ENCODE measurements around the gene TIGD6.

TIGD6 gene

GRCh38 chr5:150015415-150015814 lies 15.0 kb upstream of the TIGD6 start:
- DNase-seq: no peak

DNA sequence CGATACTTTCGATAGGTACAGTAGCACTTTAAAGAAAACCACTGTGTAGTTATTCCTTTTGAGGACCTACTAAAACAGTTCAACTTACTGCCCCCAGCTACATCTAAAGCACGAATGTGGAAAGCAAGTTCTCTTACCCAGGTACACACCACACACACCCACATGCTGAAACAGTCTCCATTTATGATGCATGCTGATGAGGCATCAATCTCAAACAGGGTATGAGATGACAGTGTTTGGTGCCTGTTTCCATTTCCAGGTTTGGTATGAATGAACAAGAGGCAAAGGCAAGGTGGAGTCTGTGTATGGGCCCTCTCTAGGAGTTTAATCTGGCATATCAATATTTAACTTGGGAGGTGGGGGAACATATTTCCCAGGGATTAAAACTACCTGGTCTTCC lies 14.0 kb upstream of the TIGD6 start:
- DNase-seq: no peak

GRCh38 chr5:150013931-150014330 lies 13.5 kb upstream of the TIGD6 start:
- DNase-seq: no peak

DNA sequence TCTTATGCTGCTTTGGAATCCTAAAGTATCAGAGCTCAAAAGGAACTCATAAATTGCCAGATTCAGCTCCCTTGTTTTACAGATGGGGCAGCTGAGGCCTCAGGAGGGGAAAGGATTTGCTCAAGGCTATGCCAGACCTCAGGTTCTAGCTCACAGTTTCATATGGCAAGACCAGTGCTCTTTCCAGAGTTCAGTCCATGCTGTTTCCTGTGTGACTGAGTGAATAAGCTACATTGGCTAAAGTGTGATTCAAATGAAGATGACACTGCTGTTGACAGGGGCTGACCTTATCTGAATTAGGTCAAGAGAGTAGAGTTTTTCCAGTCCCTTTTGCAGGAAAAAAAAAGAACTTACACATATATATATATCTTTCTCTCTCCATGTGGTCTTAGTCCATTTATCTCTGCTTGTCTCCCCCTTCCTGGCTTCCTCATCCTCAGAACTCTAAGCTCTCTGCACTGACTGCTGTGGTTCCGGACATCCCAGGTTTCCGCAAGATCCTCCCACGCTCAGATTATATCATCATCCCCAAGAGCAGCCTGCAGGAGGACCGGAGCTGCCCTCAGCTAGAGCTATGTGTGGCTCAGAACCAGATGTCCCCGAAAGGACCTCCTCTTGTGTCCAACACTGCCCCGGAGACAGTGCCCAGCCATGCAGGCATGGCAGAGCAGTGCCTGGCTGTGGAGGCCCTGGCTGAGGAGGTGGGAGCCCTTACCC lies 9.4 kb upstream of the TIGD6 start:
- DNase-seq: no peak

DNA sequence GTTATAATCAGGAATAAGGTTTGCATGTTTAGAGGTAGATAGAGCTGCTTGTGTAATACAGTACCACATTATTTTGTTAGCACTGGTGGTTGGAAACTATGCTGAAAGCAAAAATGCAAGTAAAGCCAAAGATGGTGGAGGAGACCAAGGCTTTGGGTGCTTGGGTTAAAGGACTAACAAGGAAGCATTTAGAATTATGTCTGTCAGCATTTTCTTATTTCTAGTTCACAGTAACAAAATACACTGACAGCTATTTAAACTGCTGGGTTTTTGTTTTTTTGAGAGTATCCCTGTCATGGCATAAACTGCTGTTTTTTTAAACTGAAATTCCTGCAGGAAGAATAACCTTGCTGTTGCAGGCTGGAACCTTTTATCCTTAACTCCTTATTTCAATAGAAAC lies 6.6 kb upstream of the TIGD6 start:
- no peak for DNase-seq

DNA sequence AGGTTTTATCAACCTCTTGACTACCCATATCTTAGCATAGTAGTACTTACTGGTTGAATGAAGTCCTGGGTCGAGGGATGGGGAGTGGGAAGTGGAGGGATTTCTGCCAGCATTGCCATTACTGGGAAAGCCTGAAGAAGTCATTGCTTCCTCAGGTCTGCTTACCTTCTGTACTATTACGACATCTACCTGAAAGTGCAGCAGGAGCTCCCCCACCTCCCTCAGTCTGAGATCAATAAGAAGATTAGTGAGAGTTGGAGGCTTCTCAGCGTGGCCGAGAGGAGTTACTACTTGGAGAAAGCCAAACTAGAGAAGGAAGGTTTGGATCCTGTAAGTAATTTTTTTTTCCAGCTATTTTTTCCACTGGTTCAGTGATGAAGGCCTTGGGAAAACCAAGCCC lies 5.9 kb upstream of the TIGD6 start:
- DNase-seq: no peak

DNA sequence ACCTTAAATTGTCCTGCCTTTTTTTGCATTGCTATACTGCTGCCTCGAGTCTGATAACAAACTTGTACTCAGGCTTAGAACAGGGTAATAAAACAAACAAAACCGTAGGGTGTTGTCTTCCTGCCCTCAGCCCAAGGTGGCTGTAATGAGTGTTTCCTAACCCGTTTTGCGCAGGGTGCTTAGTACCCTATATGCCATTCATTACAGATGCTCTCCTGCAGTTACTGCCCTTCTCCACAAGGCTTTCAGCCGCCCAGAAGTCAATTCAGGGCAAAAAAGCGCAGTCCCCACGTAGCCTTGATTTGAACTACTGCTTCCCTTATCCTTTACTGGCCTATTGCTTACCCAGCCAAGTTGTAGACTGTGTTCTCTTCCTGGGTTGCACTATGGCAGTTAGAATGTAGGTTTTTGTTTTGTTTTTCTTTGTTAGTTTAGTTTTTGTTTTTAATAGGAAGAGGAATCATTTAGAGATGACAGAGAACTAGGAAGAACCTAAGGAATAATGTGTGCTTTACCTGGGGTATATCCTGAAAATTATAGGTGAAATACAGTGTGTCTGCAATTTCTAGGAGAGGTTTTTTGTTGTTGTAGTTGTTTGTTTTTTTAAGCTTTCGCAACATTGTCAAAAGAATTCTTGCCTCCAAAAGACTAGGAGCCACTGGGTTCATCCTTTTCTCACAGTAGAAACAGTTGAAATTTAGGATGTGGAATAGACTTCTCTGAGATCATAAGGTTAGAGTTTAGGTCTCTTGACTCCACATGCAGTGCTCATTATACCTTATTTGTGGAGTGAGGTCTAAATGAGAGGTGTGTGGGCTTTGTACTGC lies 1.4 kb upstream of the TIGD6 start:
- no peak for DNase-seq

- no peak for DNase-seq
These were observed 671 bp upstream of the TIGD6 start for GRCh38 chr5:150000990-150001659.

DNA sequence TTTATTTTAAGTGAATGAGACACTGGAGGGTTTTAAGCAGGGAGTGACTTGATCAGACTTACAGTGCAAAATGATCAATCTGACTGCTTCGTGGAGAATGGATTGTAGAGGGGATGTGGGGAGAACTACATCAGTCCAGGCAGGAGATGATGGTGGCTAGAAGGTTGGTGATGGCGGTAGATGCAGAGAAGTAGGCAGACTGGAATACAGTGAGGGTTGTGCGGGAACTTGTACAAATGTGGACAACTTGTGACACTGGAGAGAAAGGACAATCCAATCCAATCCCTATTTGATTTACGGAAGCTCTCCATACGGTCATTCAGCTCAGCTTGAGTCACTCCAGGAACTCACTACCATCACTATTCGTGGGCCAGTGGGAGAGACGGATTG lies 593 bp downstream of the TIGD6 start:
- no peak for DNase-seq

DNA sequence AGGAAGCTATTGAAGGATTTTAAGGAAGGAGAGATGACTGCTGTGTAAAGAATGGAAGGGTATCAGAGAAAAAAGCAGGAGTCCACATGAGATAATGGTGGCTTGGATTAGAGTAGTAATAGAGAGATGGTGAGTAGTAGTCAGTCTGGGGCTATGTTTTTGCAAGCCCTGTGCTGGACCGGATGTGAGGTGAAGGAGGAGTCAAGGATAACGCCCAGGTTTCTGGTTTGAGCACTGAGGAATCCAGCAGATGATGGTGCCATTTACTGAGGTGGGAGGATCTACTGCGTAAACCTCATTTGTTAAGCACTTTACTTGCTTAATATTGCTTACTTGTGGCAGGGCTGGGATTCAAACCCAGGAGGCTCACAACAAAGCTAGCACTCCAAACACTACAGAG lies 1.1 kb downstream of the TIGD6 start:
- no peak for DNase-seq

- no peak for DNase-seq
These were observed 2.2 kb downstream of the TIGD6 start for GRCh38 chr5:149998281-149998680.

DNA sequence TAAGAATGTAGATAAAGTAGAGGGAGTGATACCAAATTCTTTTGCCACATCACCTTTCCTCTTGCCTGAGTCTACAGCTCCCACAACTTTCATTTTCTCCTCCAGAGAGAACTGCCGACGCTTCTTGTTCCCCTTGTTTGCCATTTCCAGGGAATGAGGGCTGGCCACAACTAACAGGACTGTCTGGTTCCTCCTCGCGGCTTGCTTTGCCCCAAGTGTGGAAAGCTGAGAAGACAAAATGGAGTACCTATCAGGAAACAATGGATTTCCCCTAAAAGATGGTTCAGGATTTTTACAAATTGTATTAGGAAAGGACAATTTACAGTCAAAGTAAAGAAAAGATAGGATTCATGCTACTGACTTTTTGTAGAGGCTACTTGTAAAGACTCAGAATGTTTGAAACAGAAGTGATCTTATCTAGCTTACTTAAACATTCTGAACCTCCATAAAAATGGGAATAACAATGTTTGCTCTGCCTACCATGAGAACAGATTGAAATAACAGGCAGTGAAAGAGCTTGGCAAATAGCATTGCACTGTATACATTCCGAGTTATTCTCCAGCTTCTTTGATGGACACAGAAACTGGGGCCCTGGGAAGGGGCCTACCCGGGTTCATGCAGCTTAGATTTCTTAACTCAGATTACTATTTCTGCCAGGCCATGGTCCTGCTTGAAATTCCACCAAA lies 4.1 kb downstream of the TIGD6 start:
- no peak for DNase-seq

DNA sequence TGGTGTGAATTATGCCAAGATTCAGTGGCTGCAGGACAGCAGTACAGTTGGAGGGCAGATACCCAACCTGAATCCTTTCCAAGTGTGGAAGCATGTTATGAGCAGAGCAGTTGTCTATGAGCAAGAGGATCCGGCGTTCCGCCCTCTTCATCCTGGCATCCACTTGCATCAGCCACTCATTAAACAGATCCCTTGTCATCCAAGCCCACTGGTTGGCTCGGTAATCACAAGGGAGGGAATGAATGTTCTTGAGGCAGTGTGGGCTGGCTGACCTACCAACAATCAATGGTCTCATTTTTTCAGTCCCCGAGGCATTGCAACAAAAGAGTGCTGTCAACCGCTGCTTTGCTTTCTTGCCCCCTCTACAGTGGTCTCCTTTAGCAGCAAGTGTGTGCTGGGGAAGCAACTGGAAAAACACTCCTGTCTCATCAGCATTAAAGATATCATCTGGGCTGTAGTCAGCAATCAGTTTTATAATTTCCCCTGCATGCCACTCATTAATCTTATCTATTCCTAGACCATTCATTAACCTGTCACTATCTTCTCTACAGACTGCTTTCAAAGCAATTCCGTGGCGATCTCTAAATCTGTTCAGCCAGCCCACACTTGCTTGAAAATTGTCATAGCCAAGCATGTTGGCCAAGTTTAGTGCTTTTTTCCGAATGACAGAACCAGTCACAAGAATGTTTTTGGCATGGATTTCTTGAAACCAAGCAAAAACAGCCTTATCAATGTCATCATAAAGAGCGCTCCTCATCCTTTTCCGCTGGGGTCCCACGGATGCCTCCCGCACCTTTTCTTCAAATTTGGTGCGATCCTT lies 4.9 kb downstream of the TIGD6 start:
- DNase-seq: no peak

GRCh38 chr5:149993471-149993870 lies 7.0 kb downstream of the TIGD6 start:
- DNase-seq: no peak

DNA sequence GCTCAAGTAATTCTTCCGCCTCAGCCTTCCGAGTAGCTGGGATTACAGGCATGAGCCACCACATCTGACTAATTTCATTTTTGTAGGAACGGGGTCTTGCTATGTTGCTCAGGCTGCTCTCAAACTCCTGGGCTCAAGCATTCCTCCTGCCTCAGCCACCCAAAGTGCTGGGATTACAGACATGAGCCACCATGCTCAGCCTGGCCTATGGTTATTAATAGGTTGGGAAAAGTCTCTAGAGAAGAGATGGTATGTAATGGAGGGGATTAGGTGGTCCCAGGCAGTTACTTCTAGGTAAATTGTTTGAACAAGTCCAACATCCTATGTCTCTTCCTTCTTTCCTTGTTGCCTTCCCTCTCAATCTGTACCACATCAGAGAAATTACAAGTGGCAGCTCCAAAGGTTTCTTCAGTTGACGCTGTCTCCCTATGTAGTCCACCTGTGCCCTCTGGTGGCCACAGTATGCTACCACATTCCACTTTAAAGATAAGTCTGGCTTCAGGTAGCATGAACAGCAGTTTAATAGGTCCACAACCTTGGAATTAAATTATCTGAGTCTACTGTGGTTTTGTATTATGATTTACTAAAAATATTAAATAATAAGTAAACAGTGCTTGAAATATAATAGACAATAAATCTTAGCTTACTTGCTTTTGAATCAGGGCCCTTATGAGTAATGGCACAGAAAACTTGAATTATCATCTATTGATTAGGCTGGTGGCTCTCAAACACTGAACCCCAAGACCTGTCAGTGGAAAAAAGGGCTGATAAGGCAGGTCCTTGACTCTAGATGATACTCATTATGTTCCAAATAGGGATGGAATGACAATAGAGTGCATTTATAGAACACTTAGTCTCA lies 9.7 kb downstream of the TIGD6 start:
- DNase-seq: peak; percentile 17

DNA sequence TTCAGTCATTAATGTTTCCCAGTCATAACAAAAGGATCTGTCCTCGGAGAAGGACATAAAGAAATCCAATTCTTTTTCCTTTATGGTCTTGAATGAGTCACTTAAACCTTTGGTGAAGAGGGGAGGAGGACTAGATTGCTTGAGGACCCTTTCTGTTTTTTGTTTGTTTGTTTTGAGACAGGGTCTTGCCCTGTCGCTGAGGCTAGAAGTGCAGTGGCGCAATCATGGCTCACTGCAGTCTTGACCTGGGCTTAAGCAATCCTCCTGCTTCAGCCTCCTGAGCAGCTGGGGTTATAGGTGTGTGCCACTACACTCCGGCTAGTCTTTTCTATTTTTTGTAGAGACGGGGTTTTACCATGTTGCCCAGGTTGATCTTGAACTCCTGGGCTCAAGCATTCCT lies 12.3 kb downstream of the TIGD6 start:
- no peak for DNase-seq

GRCh38 chr5:149982505-149982904 lies 17.9 kb downstream of the TIGD6 start:
- no peak for DNase-seq

- DNase-seq: no peak
These were observed 19.2 kb downstream of the TIGD6 start for GRCh38 chr5:149981206-149981605.

DNA sequence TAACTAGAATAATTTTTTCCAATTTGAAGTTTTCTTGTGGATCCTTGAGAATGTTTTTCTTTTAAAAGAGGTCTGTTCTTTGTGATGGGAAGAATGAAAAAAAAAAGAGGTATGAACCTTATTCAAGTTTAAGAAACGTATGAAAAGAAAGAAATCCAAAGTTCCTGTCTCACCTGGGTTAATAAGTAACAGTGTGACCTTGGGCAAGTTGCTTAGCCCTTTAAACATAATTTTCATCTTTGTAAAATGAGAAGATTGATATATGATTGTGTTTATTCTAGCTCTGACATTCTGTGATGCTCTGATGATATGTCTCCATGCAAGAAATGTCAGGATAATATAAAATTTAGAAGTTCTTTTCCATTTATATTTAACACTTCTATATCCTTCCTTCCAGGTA lies 20.6 kb downstream of the TIGD6 start:
- DNase-seq: no peak

- no peak for DNase-seq
These were observed 25.0 kb downstream of the TIGD6 start for GRCh38 chr5:149975409-149975808.

DNA sequence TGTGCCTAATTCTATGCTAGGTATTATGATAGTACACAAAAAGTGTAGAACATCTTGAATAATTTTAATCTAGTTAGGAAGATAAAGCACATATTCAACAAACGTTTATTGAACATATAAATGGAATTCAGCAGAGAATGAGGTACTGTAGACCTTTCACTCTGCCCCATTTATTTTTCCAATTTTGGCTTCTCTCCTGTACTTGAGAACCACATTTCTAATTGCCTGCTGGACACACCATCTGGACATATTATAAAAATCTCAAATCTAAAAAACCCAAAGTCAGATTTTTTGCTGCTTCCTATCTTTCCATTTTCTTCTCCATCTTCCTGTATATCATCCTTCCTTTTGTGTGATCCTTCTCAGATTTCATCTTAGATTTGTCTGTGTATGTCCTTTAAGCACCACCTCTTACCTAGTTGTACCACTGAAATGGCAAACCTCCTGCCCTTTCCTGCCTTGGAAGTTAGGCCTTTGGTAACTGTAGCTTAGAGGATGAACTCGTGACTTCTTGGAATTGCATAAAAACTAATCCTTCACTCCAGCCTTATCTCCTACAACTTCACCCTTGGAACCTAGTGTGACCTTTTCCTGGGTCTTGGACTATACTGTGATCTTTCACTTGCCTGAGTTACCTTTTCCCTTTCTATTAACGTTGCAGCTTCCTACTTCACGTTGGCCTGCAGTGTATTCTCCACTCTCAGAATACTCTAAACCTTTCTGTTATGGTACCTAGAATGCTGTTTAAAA lies 31.1 kb downstream of the TIGD6 start:
- DNase-seq: no peak

Data from NCI-H446 treated with DMSO at 0.1 percent for 48 hours (cell line).